ENCODE measurements around the gene YARS2. TPM values are rescaled to one million over a fixed set of nuclear protein-coding genes. Genes with fewer than 3 reads are reported as not detected.

YARS2 gene
- total and polyA plus RNA-seq, 2 of the 13 experiments (the other 11 are each of a cell fraction or from before 2014, with no cell fraction given) = 17.9 to 39.6 TPM

- no peak overlapping the region for H3K9ac ChIP-seq (ENCODE audit: insufficient read depth, low read depth, low read length)
- H3K4me1 ChIP-seq (ENCODE audit: insufficient read depth, low read length) = no peaks in the 10 kb centered on the region
- TF ChIP-seq KAT8 (CRISPR knock-in tag; IDR thresholded peaks at IDR 0.05) (no peak), JARID2 (CRISPR knock-in tag; IDR thresholded peaks at IDR 0.05; ENCODE audit: insufficient replicate concordance) (no peak), MIER3 (CRISPR knock-in tag; IDR thresholded peaks at IDR 0.05; ENCODE audit: borderline replicate concordance) (no peak), SSRP1 (CRISPR knock-in tag; IDR thresholded peaks at IDR 0.05) (no peak), SALL1 (CRISPR knock-in tag; IDR thresholded peaks at IDR 0.05) (no peak), NR2F2 (IDR thresholded peaks at IDR 0.05; ENCODE audit: borderline replicate concordance, low read depth) (no peak), ZBTB40 (IDR thresholded peaks at IDR 0.05) (no peak), ZBTB40 (CRISPR knock-in tag; IDR thresholded peaks at IDR 0.05) (no peak), POLR2G (IDR thresholded peaks at IDR 0.05; ENCODE audit: low read depth, low read length) (no peak), BORCS8-MEF2B (CRISPR knock-in tag; IDR thresholded peaks at IDR 0.05) (no peak), KLF12 (CRISPR knock-in tag; IDR thresholded peaks at IDR 0.05; ENCODE audit: borderline replicate concordance) (no peak), IRX3 (CRISPR knock-in tag; IDR thresholded peaks at IDR 0.05; ENCODE audit: borderline replicate concordance, low read depth) (no peak), KDM4B (CRISPR knock-in tag; IDR thresholded peaks at IDR 0.05) (no peak), GATA4 (IDR thresholded peaks at IDR 0.05; ENCODE audit: borderline replicate concordance, low read depth) (no peak), ZNF713 (CRISPR knock-in tag; IDR thresholded peaks at IDR 0.05) (no peak)
- ATAC-seq (no peak), FAIRE-seq (no peak), DNase-seq (ENCODE audit: low spot score) (no peak)
- no peaks in the 10 kb centered on the region; a peak in 1 of 5 replicates for H3K36me3 ChIP-seq (replicated peaks in 1 of 2; ENCODE audit: control insufficient read depth in 1 of 2, insufficient read depth in 2 of 2, low read length in 2 of 2)
- no peak overlapping the region for H3K4me2 ChIP-seq (ENCODE audit: low read depth, low read length)
- ChIA-PET CTCF (ENCODE audit: low intra/inter-chr PET ratio, low total read pairs) (no interaction called here), POLR2A (no interaction called here)
- no peaks in the 10 kb centered on the region for H4K20me1 ChIP-seq (ENCODE audit: insufficient read depth, low read length)
- H3K9me3 ChIP-seq (ENCODE audit: low read length) = no peaks in the 10 kb centered on the region
- intact Hi-C loops (cut with micrococcal nuclease; ENCODE audit: unreplicated experiment) (no loop called here), in situ Hi-C loops (cut with HindIII; ENCODE audit: extremely low pct_ligation_motif_present, low pct_unique_long_range_greater_than_20kb) (no loop called here)
- no TSS peak for BruUV-seq (replicated peaks)
- no peak overlapping the region for H3K4me3 ChIP-seq (replicated peaks in 1 of 3; ENCODE audit: insufficient read depth in 1 of 3, low read depth in 2 of 3, low read length in 3 of 3)
- no peaks in the 10 kb centered on the region for H3K27me3 ChIP-seq (ENCODE audit: control insufficient read depth in 1 of 2, insufficient read depth in 2 of 2, low read length in 2 of 2)
- WGBS (ENCODE audit: low lambda C conversion rate) = 67% methylated on average over 3 of the region's 3 CpGs
- no peak overlapping the region for H3K27ac ChIP-seq (ENCODE audit: extremely low read length, insufficient read depth, low read length)
- no peak overlapping the region for H2AFZ ChIP-seq (ENCODE audit: low read length)
- H3K79me2 ChIP-seq (ENCODE audit: insufficient read depth, low read length) = no peaks in the 10 kb centered on the region
Observed at GRCh38 chr12:32783029-32783428, 27.3 kb upstream of the YARS2 start.

All from HepG2 (cell line).